GM10248 (cell line): ENCODE data around the gene SH2D1A.

ENCODE experiments used
- CTCF ChIA-PET: fragments of 300-600 bp; sonication (Branson Sonifier 250); formaldehyde crosslinking; extraction: SDS; loops from one replicate; lab custom pipeline; 2021; ENCODE audit warnings: antibody characterized with exemption; lab: Yijun Ruan, JAX
- POLR2A ChIA-PET: fragments of 350-650 bp; sonication (Branson Sonifier 250); formaldehyde crosslinking; extraction: SDS; loops from one replicate; lab custom pipeline; 2020; ENCODE audit warnings: antibody characterized with exemption; lab: Yijun Ruan, JAX
- DNase-seq: peaks from one replicate; pipeline ENCODE4 v3.0.0; 2012; ENCODE audit errors: extremely low spot score
- CTCF ChIP-seq: IDR thresholded peaks from 2 replicates; pipeline ENCODE4 v1.5.1; 2012; ENCODE audit warnings: mild to moderate bottlenecking, low read depth; ENCODE audit errors: extremely low read depth, missing control alignments, control extremely low read depth

The SH2D1A gene

GRCh38 chrX:124342174-124342867 is 4.0 kb upstream of the SH2D1A start:
- no peak for TF ChIP-seq CTCF
- CTCF ChIA-PET, result no interaction called here
- DNase-seq, result no peak
- POLR2A ChIA-PET, result no interaction called here

- no peak for TF ChIP-seq CTCF
- DNase-seq, result no peak
- ChIA-PET POLR2A (no interaction called here), CTCF (no interaction called here)
Measured at GRCh38 chrX:124343016-124343415, 3.3 kb upstream of the SH2D1A start.

GRCh38 chrX:124344246-124344645 is 2.1 kb upstream of the SH2D1A start:
- no peak for TF ChIP-seq CTCF
- DNase-seq, result no peak
- CTCF ChIA-PET, result no interaction called here
- POLR2A ChIA-PET, result no interaction called here

- CTCF ChIA-PET, result no interaction called here
- DNase-seq, result no peak
- TF ChIP-seq CTCF, result no peak
- POLR2A ChIA-PET, result no interaction called here
Measured at GRCh38 chrX:124346877-124347241, 496 bp downstream of the SH2D1A start.

DNA sequence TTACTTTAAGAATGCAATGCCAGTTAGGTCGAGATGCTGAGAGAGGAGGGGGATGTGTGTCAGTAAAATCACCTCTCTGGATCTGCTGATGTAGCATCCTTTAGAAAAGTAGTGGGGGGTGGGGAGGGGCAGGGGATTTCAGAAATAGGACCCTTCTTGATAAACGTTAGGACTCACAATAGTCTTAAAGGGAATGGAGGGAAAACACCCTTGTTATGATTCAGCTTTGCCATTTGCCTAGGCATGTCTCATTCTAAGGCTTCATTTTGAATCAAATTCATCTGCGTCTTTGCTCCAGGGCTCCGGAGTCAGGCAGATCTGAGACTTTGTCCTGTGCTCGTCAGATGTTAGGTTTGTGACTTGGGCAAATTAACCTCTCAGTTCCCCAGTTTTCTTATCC is 879 bp downstream of the SH2D1A start:
- no peak for DNase-seq
- ChIA-PET POLR2A (no interaction called here), CTCF (no interaction called here)
- TF ChIP-seq CTCF, result no peak

GRCh38 chrX:124348182-124348581 is 1.8 kb downstream of the SH2D1A start:
- POLR2A ChIA-PET, result no interaction called here
- CTCF ChIA-PET, result interaction anchor here (1.3 kb wide), 1 partner anchor 24 kb away, joined by 4 read pairs; no protein-coding TSS in a partner anchor
- TF ChIP-seq CTCF, result no peak
- DNase-seq, result no peak
